Measurements from ENCODE around the gene BTN2A1. TPM values are rescaled to one million over a fixed set of nuclear protein-coding genes. Genes with fewer than 3 reads are reported as not detected.

The BTN2A1 gene
- total and polyA plus RNA-seq, 2 of the 13 experiments (the other 11 are each of a cell fraction or from before 2014, with no cell fraction given): 16.4 to 30.4 TPM

DNA sequence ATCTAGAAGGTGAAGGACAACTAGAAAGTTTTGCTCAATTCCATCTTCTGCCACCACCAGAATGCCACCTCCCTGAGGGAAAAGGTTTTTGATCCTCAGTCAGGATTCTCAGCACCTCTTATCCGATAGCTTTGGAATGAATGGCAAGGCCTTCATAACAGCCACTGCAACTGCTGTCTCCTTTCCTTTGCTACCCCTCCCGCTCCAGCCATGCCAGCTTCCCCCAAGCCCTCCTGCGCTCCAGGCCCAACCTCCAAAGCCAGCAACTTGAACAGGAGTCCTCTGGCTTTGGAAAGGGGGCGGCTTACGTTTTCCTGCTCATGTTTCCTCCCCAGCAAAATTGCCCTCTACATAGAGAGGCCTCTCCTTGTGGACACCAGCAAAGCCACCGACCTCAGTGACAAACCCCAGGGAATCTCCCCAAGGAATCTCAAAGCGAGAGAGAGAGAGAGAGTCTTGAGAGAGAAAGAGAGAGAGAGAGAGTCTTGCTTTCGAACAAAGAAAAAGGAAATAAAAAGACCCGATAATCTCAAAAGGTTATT, 420 bp upstream of the BTN2A1 start (continued):
- TF ChIP-seq, protein P1, sequence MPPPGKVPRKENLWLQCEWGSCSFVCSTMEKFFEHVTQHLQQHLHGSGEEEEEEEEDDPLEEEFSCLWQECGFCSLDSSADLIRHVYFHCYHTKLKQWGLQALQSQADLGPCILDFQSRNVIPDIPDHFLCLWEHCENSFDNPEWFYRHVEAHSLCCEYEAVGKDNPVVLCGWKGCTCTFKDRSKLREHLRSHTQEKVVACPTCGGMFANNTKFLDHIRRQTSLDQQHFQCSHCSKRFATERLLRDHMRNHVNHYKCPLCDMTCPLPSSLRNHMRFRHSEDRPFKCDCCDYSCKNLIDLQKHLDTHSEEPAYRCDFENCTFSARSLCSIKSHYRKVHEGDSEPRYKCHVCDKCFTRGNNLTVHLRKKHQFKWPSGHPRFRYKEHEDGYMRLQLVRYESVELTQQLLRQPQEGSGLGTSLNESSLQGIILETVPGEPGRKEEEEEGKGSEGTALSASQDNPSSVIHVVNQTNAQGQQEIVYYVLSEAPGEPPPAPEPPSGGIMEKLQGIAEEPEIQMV (CRISPR knock-in tag; IDR thresholded peaks at IDR 0.05; ENCODE audit: low read depth): peak; percentile 31; the same call in 1 of the 2 replicates
- peak; percentile 43 for TF ChIP-seq ASH2L (IDR thresholded peaks at IDR 0.05; ENCODE audit: insufficient read length, low read depth, low read length)
- TF ChIP-seq ZNF484 (CRISPR knock-in tag; IDR thresholded peaks at IDR 0.05; ENCODE audit: borderline replicate concordance, low read depth): 0 out of 2 replicates have a peak, but pooled peaks have one; percentile 53
- TF ChIP-seq ZNF20 (CRISPR knock-in tag; IDR thresholded peaks at IDR 0.05): no peak
- TF ChIP-seq, protein P2, sequence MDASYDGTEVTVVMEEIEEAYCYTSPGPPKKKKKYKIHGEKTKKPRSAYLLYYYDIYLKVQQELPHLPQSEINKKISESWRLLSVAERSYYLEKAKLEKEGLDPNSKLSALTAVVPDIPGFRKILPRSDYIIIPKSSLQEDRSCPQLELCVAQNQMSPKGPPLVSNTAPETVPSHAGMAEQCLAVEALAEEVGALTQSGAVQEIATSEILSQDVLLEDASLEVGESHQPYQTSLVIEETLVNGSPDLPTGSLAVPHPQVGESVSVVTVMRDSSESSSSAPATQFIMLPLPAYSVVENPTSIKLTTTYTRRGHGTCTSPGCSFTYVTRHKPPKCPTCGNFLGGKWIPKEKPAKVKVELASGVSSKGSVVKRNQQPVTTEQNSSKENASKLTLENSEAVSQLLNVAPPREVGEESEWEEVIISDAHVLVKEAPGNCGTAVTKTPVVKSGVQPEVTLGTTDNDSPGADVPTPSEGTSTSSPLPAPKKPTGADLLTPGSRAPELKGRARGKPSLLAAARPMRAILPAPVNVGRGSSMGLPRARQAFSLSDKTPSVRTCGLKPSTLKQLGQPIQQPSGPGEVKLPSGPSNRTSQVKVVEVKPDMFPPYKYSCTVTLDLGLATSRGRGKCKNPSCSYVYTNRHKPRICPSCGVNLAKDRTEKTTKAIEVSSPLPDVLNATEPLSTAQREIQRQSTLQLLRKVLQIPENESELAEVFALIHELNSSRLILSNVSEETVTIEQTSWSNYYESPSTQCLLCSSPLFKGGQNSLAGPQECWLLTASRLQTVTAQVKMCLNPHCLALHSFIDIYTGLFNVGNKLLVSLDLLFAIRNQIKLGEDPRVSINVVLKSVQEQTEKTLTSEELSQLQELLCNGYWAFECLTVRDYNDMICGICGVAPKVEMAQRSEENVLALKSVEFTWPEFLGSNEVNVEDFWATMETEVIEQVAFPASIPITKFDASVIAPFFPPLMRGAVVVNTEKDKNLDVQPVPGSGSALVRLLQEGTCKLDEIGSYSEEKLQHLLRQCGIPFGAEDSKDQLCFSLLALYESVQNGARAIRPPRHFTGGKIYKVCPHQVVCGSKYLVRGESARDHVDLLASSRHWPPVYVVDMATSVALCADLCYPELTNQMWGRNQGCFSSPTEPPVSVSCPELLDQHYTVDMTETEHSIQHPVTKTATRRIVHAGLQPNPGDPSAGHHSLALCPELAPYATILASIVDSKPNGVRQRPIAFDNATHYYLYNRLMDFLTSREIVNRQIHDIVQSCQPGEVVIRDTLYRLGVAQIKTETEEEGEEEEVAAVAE (CRISPR knock-in tag; IDR thresholded peaks at IDR 0.05; ENCODE audit: borderline replicate concordance): 0 out of 2 replicates have a peak, but pooled peaks have one; percentile 11
- TF ChIP-seq SMC3 (IDR thresholded peaks at IDR 0.05; ENCODE audit: low read length): no peak
- no peak for TF ChIP-seq ZNF350 (CRISPR knock-in tag; IDR thresholded peaks at IDR 0.05; ENCODE audit: borderline replicate concordance, low read depth)
- TF ChIP-seq JDP2 (CRISPR knock-in tag; IDR thresholded peaks at IDR 0.05; ENCODE audit: borderline replicate concordance): no peak
- TF ChIP-seq, protein P3, sequence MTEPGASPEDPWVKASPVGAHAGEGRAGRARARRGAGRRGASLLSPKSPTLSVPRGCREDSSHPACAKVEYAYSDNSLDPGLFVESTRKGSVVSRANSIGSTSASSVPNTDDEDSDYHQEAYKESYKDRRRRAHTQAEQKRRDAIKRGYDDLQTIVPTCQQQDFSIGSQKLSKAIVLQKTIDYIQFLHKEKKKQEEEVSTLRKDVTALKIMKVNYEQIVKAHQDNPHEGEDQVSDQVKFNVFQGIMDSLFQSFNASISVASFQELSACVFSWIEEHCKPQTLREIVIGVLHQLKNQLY (CRISPR knock-in tag; IDR thresholded peaks at IDR 0.05): 0 out of 2 replicates have a peak, but pooled peaks have one; percentile 27
- TF ChIP-seq TAF1 (CRISPR knock-in tag; IDR thresholded peaks at IDR 0.05): no peak; the same call in 1 of the 2 replicates
- no peak for TF ChIP-seq MAZ (IDR thresholded peaks at IDR 0.05; ENCODE audit: borderline replicate concordance, low read depth, low read length)
- 0 out of 2 replicates have a peak, but pooled peaks have one; percentile 9 for TF ChIP-seq MAZ (CRISPR knock-in tag; IDR thresholded peaks at IDR 0.05; ENCODE audit: low read depth)
- TF ChIP-seq ZNF777 (CRISPR knock-in tag; IDR thresholded peaks at IDR 0.05): no peak
- 0 out of 2 replicates have a peak, but pooled peaks have one; percentile 32 for TF ChIP-seq GZF1 (CRISPR knock-in tag; IDR thresholded peaks at IDR 0.05)
- 0 out of 2 replicates have a peak, but pooled peaks have one; percentile 10 for TF ChIP-seq KLF9 (CRISPR knock-in tag; IDR thresholded peaks at IDR 0.05; ENCODE audit: low read depth)
- peak; percentile 7; the same call in 1 of the 2 replicates for TF ChIP-seq PHF20 (CRISPR knock-in tag; IDR thresholded peaks at IDR 0.05)
- 0 out of 2 replicates have a peak, but pooled peaks have one; percentile 48 for TF ChIP-seq GLI4 (CRISPR knock-in tag; IDR thresholded peaks at IDR 0.05; ENCODE audit: borderline replicate concordance)
- TF ChIP-seq, protein P4, sequence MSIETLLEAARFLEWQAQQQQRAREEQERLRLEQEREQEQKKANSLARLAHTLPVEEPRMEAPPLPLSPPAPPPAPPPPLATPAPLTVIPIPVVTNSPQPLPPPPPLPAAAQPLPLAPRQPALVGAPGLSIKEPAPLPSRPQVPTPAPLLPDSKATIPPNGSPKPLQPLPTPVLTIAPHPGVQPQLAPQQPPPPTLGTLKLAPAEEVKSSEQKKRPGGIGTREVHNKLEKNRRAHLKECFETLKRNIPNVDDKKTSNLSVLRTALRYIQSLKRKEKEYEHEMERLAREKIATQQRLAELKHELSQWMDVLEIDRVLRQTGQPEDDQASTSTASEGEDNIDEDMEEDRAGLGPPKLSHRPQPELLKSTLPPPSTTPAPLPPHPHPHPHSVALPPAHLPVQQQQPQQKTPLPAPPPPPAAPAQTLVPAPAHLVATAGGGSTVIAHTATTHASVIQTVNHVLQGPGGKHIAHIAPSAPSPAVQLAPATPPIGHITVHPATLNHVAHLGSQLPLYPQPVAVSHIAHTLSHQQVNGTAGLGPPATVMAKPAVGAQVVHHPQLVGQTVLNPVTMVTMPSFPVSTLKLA (IDR thresholded peaks at IDR 0.05): no peak
- TF ChIP-seq MEIS1 (CRISPR knock-in tag; IDR thresholded peaks at IDR 0.05; ENCODE audit: borderline replicate concordance): 0 out of 2 replicates have a peak, but pooled peaks have one; percentile 24
- TF ChIP-seq DMAP1 (CRISPR knock-in tag; IDR thresholded peaks at IDR 0.05): 0 out of 2 replicates have a peak, but pooled peaks have one; percentile 11
- 0 out of 2 replicates have a peak, but pooled peaks have one; percentile 52 for TF ChIP-seq MEF2D (CRISPR knock-in tag; IDR thresholded peaks at IDR 0.05)
- no peak for TF ChIP-seq KMT2B (CRISPR knock-in tag; IDR thresholded peaks at IDR 0.05)
- TF ChIP-seq ZNF274 (CRISPR knock-in tag; IDR thresholded peaks at IDR 0.05): no peak
